DND-41 (cell line): ENCODE results near the gene SLC11A2.

Source experiments
- CTCF ChIP-seq: IDR thresholded peaks from 2 replicates; pipeline ENCODE4 v1.5.1; 2012; ENCODE audit warnings: borderline replicate concordance, low read length, moderate library complexity, mild to moderate bottlenecking; ENCODE audit not compliant: poor library complexity, severe bottlenecking; ENCODE audit errors: extremely low read depth
- EZH2 ChIP-seq: IDR thresholded peaks from 3 replicates; pipeline ENCODE4 v1.6.1; 2012; ENCODE audit warnings: borderline replicate concordance, low read depth, mild to moderate bottlenecking, moderate library complexity, low read length, inconsistent platforms; ENCODE audit not compliant: severe bottlenecking

DNA sequence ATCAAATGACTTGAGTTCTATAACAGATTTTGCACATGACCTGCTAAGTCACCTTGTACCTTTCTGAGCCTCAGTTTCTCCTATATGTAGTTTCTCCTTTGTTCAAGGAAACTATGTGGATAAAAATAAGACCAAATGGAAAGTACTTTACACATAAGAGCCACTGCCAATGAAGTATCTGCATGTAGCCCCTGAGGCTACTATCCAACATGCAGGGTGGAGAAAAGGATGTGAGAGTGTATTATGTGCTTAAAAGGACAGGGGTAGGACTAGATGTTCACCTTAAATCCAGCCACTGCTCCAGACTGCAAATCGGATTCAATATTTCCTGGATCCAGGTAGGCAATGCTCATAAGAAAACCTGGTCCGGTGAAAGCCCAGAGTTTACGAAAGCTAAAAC, 21.2 kb downstream of the SLC11A2 start:
- TF ChIP-seq CTCF (no peak), EZH2 (no peak)
